ENCODE measurements around the gene TAOK3.

TAOK3 gene

GRCh38 chr12:118166946-118167345 is 205.8 kb downstream of the TAOK3 start:
- Histone ChIP-seq H4K20me1 (ENCODE audit: insufficient read depth, low read length) (no peaks in the 10 kb centered on the region), H3K9ac (ENCODE audit: low read length) (no peak overlapping the region), H3K27ac (ENCODE audit: low read depth, low read length, poor library complexity, severe bottlenecking) (no peak overlapping the region), H3K4me2 (ENCODE audit: low read length) (no peak overlapping the region), H3K27me3 (ENCODE audit: insufficient read depth, low read length) (no peaks in the 10 kb centered on the region), H3K9me2 (ENCODE audit: low read depth, low read length) (no peaks in the 10 kb centered on the region), H3K9me3 (ENCODE audit: low read length) (no peaks in the 10 kb centered on the region), H3K79me2 (ENCODE audit: insufficient read depth, low read length) (no peaks in the 10 kb centered on the region), H3F3A (ENCODE audit: insufficient read depth, low read length) (no peaks in the 10 kb centered on the region), H3K36me3 (ENCODE audit: insufficient read depth, low read length) (peaks cover 43% of the 10 kb centered on the region), H3K4me1 (ENCODE audit: insufficient read depth, low read length, severe bottlenecking) (no peaks in the 10 kb centered on the region), H2AFZ (ENCODE audit: low read length) (no peak overlapping the region), H3K4me3 (ENCODE audit: low read depth, low read length, poor library complexity, severe bottlenecking) (no peak overlapping the region)
- TF ChIP-seq CTCF (IDR thresholded peaks at IDR 0.05; ENCODE audit: low read length) (no peak), EZH2 (IDR thresholded peaks at IDR 0.05; ENCODE audit: borderline replicate concordance, low read length) (no peak)

- no peak overlapping the region for H2AFZ ChIP-seq (ENCODE audit: low read length)
- peaks cover 43% of the 10 kb centered on the region for H3K36me3 ChIP-seq (ENCODE audit: insufficient read depth, low read length)
- H3K4me2 ChIP-seq (ENCODE audit: low read length): no peak overlapping the region
- no peak overlapping the region for H3K9ac ChIP-seq (ENCODE audit: low read length)
- H3K4me1 ChIP-seq (ENCODE audit: insufficient read depth, low read length, severe bottlenecking): no peaks in the 10 kb centered on the region
- no peak overlapping the region for H3K4me3 ChIP-seq (ENCODE audit: low read depth, low read length, poor library complexity, severe bottlenecking)
- no peaks in the 10 kb centered on the region for H3K27me3 ChIP-seq (ENCODE audit: insufficient read depth, low read length)
- no peaks in the 10 kb centered on the region for H3F3A ChIP-seq (ENCODE audit: insufficient read depth, low read length)
- no peaks in the 10 kb centered on the region for H3K9me3 ChIP-seq (ENCODE audit: low read length)
- H3K27ac ChIP-seq (ENCODE audit: low read depth, low read length, poor library complexity, severe bottlenecking): no peak overlapping the region
- no peaks in the 10 kb centered on the region for H4K20me1 ChIP-seq (ENCODE audit: insufficient read depth, low read length)
- H3K9me2 ChIP-seq (ENCODE audit: low read depth, low read length): no peaks in the 10 kb centered on the region
- no peaks in the 10 kb centered on the region for H3K79me2 ChIP-seq (ENCODE audit: insufficient read depth, low read length)
- TF ChIP-seq CTCF (IDR thresholded peaks at IDR 0.05; ENCODE audit: low read length) (peak; percentile 33; the same call in 1 of the 2 replicates), EZH2 (IDR thresholded peaks at IDR 0.05; ENCODE audit: borderline replicate concordance, low read length) (no peak)
These were observed 207.8 kb downstream of the TAOK3 start for GRCh38 chr12:118164798-118165486.

- H3K9ac ChIP-seq (ENCODE audit: low read length): no peak overlapping the region
- no peaks in the 10 kb centered on the region for H3K4me1 ChIP-seq (ENCODE audit: insufficient read depth, low read length, severe bottlenecking)
- no peak overlapping the region for H3K4me2 ChIP-seq (ENCODE audit: low read length)
- TF ChIP-seq CTCF (IDR thresholded peaks at IDR 0.05; ENCODE audit: low read length): no peak
- no peak for TF ChIP-seq EZH2 (IDR thresholded peaks at IDR 0.05; ENCODE audit: borderline replicate concordance, low read length)
- no peak overlapping the region for H3K4me3 ChIP-seq (ENCODE audit: low read depth, low read length, poor library complexity, severe bottlenecking)
- peaks cover 49% of the 10 kb centered on the region for H3K36me3 ChIP-seq (ENCODE audit: insufficient read depth, low read length)
- H3F3A ChIP-seq (ENCODE audit: insufficient read depth, low read length): no peaks in the 10 kb centered on the region
- no peak overlapping the region for H2AFZ ChIP-seq (ENCODE audit: low read length)
- H4K20me1 ChIP-seq (ENCODE audit: insufficient read depth, low read length): no peaks in the 10 kb centered on the region
- H3K79me2 ChIP-seq (ENCODE audit: insufficient read depth, low read length): no peaks in the 10 kb centered on the region
- H3K27me3 ChIP-seq (ENCODE audit: insufficient read depth, low read length): no peaks in the 10 kb centered on the region
- H3K9me2 ChIP-seq (ENCODE audit: low read depth, low read length): no peaks in the 10 kb centered on the region
- H3K9me3 ChIP-seq (ENCODE audit: low read length): no peaks in the 10 kb centered on the region
- no peak overlapping the region for H3K27ac ChIP-seq (ENCODE audit: low read depth, low read length, poor library complexity, severe bottlenecking)
These were observed 212.2 kb downstream of the TAOK3 start for GRCh38 chr12:118160536-118160935.

Measured in OCI-LY1 (cell line).